Right ventricle myocardium superior (tissue), 1 donor: ENCODE data around the gene MYORG. TPM values are rescaled to one million over a fixed set of nuclear protein-coding genes. Genes with fewer than 3 reads are reported as not detected.

ENCODE experiments used
- ATAC-seq: fragments of 200-7000 bp; cut with Tn5 transposase; one replicate; pipeline ENCODE4 v1.9.1; 2020; ENCODE audit warnings: mild to moderate bottlenecking; ENCODE audit not compliant: poor library complexity
- DNase-seq: peaks from one replicate; pipeline ENCODE4 v3.0.0-alpha.2; 2020
- intact Hi-C: fragments of 100-400 bp; cut with DNase I; formaldehyde crosslinking; loops from one replicate; pipeline ENCODE4 v1.11.2; 2022
- total RNA-seq: library from RNA; stranded (reverse); fragmentation: NEBNext Ultra II Directional; extraction: Animal tissue kit (Norgen Biotek cat#: 25700); gene quantifications from one replicate; pipeline ENCODE4 v1.2.1, GENCODE V29; 2021
- donor health status: DM: no; HTN: yes; CAD: no; lungs with severe emphysema.

Gene MYORG
- total RNA-seq, 1 donor from 2014 or later: 8.1 TPM

- no peak for DNase-seq
- intact Hi-C loops: no loop called here
- ATAC-seq: no peak
Measured at GRCh38 chr9:34318163-34318790, 58.4 kb downstream of the MYORG start.

GRCh38 chr9:34317436-34317835 lies 59.3 kb downstream of the MYORG start:
- DNase-seq (no peak), ATAC-seq (no peak)
- intact Hi-C loops: no loop called here

Other genes starting within 250 kb of the MYORG start
- 44.0 TPM for gene UBAP1, start 197.9 kb downstream of the MYORG start, total RNA-seq
- 0.56 TPM for gene KIF24, start 47.6 kb downstream of the MYORG start, total RNA-seq
- gene NUDT2, start 47.3 kb downstream of the MYORG start, total RNA-seq: 17.7 TPM
- 20.6 TPM for gene FAM219A, start 81.7 kb upstream of the MYORG start, total RNA-seq
- gene DNAI1, start 81.9 kb upstream of the MYORG start, total RNA-seq: not detected
- 0.48 TPM for gene ENHO, start 146.1 kb upstream of the MYORG start, total RNA-seq
- gene CNTFR, start 212.8 kb upstream of the MYORG start, total RNA-seq: 7.8 TPM
- gene RPP25L, start 235.2 kb upstream of the MYORG start, total RNA-seq: 43.4 TPM
- gene DCTN3, start 243.6 kb upstream of the MYORG start, total RNA-seq: 129 TPM